Medulla oblongata (tissue), 1 donor: Measurements from ENCODE around the gene KIF3A.

Source experiments
- DNase-seq: peaks from one replicate; pipeline ENCODE4 v3.0.0-alpha.2; 2015; ENCODE audit errors: extremely low spot score

The KIF3A gene

GRCh38 chr5:132677682-132678400 lies 59.5 kb downstream of the KIF3A start:
- no peak for DNase-seq

GRCh38 chr5:132677191-132677590 lies 60.2 kb downstream of the KIF3A start:
- DNase-seq = no peak

DNA sequence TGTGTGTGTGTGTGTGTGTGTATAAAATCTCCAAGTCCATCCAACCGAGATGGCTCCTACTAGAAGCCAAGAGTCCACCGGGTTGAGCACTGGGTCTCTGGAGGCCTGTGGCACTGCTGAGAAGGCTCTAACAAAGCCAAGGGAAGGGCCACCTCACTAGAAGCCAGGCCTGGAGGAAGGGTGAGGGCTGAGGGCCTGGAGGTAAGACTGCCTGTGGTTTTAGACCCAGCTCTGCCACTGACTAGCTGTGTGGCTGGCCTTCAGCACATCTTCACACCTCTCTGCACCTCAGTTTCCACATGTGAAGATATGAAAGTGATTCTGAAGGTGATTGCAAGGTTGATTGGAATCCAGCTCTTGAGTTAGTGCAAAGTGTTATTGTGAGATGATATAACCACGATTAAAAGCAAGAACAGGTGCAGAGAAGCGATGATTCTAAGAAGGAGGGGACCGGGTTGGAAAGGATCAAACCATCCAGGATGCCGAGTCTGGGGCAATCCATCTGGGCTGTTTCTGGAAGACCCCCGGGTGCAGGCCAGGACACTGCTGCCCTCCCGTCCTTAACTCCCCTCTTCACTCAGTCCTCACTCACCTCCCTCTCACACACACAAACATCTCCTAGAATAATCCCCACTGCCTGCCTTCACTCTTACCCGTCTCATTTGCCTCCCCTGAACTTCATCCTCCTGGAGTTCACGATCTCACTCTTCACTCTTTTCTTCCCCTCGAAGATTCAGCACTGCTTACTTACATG lies 61.2 kb downstream of the KIF3A start:
- no peak for DNase-seq

- no peak for DNase-seq
Observed at GRCh38 chr5:132674671-132675506, 62.5 kb downstream of the KIF3A start.

DNA sequence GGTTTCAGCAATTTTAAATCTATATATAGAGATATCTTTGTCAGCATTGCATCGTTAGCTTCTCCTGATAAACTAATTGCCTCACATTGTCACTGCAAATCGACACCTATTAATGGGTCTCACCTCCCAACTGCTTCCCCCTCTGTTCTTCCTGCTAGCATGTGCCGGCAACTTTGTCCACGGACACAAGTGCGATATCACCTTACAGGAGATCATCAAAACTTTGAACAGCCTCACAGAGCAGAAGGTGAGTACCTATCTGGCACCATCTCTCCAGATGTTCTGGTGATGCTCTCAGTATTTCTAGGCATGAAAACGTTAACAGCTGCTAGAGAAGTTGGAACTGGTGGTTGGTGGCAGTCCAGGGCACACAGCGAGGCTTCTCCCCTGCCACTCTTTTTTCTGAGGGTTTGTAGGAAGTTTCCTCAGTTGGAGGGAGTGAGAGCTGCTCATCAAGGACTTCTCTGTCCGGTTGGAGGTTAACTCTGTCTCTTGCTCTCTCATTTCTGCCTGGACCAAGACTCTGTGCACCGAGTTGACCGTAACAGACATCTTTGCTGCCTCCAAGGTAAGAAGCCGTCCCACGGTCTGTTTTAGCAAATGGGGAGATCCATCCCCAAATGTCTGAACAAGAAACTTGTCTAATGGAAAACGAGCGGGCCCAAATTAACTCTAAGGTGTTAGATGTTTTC lies 63.3 kb downstream of the KIF3A start, which contains the start of gene IL4:
IL4 (plus strand) TSS at position 51 of the 692 bp plus-strand sequence; CDS start at position 113, 62 bp downstream.
- DNase-seq = no peak

- no peak for DNase-seq
Observed at GRCh38 chr5:132673488-132673887, 63.9 kb downstream of the KIF3A start.

- DNase-seq = no peak
Observed at GRCh38 chr5:132671000-132671399, 66.3 kb downstream of the KIF3A start.

- DNase-seq = no peak
Observed at GRCh38 chr5:132669966-132670882, 67.1 kb downstream of the KIF3A start.

GRCh38 chr5:132669455-132669820 lies 67.9 kb downstream of the KIF3A start:
- DNase-seq = no peak

GRCh38 chr5:132668706-132669454 lies 68.5 kb downstream of the KIF3A start:
- DNase-seq = no peak

- no peak for DNase-seq
Observed at GRCh38 chr5:132667761-132668705, 69.3 kb downstream of the KIF3A start.

DNA sequence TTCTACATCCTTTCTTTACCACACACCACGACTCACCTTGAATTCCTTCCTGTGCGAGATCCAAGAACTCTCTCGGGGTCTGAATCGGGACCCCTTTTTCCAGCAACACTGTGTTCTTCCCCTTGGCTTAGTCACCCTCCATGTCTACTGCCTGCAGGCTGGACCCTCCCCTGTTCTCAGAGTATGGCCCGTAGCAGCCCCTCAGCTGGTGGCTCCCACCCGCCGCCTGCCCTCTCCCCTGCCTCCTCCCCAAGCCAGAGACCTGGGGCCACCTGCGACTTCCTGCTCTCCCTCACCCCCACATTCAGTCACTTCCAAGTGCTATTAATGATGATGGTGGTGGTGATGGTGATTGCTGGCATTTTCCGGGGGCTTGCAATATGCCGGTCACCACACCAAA lies 70.0 kb downstream of the KIF3A start:
- no peak for DNase-seq

DNA sequence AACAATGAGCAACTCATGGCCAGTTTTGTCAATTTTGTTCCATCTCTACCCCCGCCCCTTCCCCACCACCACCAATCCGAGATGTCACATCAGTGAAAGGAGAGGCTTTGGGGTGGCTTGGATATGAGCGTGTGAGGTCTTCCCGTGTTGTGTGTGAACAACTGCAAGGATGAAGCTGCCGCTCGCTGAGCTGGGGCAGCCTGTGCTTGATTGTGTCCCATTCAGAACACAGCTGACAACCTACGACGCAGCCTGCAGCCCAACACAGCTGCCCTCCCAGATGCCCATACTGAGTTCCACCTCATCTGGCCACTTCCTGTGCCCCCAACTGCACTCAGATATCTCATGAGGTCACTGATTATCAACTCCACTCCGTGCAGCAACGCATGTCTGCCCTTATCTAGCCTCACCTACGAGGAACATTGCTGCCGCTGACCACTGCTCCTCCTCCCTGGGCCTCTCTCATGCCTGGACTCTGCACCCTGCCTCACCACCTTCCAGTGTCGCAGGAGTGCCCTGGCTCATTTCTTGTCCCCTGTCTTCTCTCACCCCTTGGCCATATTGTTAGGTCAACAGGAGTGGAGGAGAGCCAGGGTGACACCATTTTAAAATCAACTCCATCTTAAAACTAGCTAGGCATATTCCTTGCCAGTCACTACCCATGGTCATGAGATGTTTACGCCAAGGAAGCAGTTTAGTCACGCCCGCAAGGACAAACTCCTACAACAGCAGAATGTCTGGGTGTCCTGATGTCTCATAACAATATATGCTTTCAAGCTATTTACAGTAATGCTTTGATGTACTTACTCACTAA lies 70.8 kb downstream of the KIF3A start:
- DNase-seq = no peak

DNA sequence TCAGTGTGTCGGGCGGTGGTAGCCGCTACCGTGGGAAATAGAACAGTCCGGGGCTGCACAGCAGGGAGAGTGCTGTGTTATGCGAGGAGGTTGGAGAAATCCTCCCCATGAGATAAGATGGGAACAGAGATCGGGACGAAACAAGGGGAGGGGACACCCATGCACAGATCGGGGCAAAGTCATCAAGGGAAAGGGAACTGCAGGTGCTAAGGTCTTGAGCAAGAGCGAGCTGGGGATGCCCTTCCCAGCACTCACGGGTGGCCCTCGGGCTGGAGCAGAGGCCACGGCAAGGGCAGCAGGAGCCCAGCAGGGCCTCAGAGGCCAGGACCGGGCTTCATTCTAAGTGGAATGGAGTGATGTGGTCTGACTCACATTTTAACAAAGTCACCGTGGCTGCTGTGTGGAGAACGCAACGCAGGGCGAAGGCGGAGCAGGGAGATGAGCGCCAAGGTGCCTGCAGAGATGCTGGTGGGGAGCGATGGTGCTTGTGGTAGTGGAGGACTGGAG lies 71.7 kb downstream of the KIF3A start:
- DNase-seq = no peak

DNA sequence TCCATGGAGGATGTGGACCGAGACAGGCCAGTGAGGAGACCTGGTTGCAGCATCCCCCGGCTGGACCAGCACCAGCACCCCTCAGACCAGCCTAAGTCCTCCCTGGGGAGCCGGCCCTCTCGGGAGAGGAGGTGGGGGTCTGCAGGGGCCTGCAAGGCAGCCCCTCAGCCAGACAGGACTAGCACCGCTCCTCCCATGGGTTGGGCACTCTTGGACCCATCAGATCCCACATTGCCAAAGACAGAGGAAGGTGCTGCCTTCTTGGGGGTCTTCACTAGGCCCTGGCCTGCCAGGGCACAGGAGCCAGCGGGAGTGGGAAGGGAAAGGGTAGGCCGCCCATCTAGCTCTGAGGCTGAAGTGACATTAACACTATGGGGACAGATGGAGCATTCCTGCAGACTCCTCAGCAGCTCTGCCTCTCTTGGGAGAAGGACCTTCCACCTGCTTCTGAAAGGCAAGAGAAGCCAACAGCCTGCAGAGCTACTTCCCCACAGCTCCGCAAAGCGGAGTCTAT lies 72.6 kb downstream of the KIF3A start:
- no peak for DNase-seq

GRCh38 chr5:132663771-132664695 lies 73.3 kb downstream of the KIF3A start:
- DNase-seq = no peak
